GM18508 (cell line): ENCODE measurements around the gene KRTAP10-3.
"Not testable (repeated sequence)": the region's sequence is repeated elsewhere in the genome, so short reads cannot be mapped to it uniquely, and the experiment has no call there.

ENCODE experiments used
- ATAC-seq: cut with Tn5 transposase; IDR thresholded peaks from one replicate; pipeline ENCODE4 v1.9.1; 2021; ENCODE audit warnings: moderate number of reproducible peaks; ENCODE audit not compliant: insufficient read depth, unreplicated experiment

KRTAP10-3 gene, protein sequence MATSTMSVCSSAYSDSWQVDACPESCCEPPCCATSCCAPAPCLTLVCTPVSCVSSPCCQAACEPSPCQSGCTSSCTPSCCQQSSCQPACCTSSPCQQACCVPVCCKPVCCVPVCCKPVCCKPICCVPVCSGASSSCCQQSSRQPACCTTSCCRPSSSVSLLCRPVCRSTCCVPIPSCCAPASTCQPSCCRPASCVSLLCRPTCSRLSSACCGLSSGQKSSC

DNA sequence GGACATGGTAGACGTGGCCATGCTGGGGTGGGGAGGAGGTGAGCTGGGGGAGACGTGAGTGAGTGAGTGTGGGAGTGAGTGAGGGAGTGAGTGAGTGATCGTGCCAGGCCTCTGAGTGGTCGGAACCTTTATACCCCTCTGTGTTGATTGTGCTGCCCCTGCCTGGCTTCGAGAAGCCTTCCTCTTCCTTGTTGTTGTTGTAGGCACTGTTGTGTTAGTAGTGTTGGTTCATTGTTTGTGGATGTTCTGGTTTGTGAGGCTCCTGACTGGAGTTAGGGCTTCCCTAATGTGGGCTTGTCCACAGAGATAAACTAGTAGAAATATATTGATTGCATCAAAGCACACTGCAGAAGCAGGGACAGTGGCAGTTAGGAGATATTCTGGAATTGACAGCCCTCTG lies at the start of gene KRTAP10-3:
KRTAP10-3 (minus strand) TSS at position 101 of the 400 bp plus-strand sequence; CDS start at position 21, 80 bp downstream.
- ATAC-seq: no peak

DNA sequence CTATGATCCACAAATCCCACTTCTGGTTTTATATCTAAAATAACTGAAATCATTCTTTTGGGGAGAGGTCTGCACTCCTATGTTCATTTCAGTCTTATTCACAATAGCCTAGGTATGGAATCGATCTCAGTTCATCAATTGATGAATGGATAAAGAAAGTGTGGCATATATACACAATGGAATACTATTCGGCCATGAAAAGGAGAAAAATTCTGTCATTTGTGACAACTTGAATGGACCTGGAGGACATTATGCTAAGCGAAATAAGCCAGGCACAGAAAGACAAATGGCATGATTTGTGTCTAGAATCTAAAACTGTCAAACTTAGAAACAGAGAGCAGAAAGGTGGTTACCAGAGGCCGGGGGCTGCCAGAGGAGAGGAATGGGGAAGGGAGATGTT lies 47.9 kb upstream of the KRTAP10-3 start:
- no peak for ATAC-seq

DNA sequence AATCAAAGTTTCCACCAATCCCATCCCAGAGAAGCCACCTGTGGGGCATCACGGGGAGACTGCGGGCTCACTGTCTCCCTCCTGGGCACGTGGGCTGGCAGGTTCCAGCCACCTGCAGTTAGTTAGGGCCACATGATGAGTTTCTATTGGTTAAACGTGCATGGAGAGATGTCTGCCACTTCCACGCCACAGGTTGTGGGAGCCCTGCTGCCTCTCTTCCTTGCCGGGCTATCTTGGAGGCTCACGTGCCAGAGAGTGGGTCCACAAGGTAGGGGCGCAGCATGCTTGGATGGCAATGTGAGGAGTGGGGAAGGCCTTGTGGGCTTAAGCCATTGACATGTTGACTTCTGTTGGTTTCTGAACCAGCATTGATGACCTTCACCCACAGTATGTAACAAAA lies 45.3 kb upstream of the KRTAP10-3 start:
- ATAC-seq: no peak

DNA sequence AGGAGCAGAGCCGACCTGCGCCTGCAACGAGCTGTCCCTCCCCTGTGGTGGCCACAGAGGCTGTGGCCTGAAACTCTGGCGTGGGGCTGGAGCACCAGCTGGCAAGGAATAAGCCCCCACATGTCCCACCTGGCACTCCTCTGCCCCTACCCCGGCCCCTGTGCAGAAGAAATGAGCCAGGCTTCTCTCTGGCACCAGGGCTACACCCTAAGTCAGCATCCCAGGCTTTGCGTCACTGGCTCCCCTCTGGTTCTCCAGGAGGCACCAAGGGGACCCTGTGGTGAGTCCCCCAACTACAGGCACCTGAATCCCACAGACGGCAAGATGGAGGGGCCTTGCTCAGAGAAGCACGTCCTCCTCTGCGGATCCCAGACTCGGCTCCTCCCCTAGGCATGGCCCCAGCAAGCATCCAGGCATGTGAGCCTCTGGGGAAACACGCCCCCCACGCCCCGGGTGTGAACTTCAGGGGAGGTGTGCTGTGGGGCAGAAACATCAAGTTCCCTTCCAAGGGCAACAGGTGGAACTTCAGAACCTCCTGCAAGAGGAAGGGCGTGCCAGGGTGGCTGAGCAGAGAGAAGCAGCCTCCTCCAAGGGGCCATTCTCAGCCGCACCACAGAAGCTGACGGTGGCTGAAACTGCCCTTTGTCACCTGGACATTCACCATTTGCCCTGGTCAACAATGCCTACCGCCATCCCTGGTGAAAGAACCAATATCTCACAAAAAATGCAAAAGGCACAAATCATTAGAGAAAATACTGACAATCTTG lies 44.7 kb upstream of the KRTAP10-3 start:
- ATAC-seq: no peak

DNA sequence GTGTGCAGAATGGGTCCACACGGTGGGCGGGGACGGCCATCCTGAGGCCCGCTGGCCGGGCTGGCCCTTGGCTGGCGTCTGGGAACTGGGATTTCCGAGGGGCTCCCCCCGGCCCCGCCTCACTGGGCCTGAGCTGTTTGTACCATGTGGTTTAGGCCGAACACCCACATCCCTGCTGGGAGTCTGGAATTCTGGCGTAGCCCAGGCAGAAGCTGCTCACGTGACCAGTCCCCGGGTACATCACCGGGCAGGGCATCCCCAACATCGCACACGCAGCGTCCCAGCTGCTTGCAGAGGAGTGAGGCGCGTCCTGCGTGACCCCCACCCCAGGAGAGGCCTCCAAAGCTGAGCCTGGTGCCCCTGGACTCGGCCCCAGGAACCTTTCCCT lies 43.9 kb upstream of the KRTAP10-3 start:
- ATAC-seq: no peak

DNA sequence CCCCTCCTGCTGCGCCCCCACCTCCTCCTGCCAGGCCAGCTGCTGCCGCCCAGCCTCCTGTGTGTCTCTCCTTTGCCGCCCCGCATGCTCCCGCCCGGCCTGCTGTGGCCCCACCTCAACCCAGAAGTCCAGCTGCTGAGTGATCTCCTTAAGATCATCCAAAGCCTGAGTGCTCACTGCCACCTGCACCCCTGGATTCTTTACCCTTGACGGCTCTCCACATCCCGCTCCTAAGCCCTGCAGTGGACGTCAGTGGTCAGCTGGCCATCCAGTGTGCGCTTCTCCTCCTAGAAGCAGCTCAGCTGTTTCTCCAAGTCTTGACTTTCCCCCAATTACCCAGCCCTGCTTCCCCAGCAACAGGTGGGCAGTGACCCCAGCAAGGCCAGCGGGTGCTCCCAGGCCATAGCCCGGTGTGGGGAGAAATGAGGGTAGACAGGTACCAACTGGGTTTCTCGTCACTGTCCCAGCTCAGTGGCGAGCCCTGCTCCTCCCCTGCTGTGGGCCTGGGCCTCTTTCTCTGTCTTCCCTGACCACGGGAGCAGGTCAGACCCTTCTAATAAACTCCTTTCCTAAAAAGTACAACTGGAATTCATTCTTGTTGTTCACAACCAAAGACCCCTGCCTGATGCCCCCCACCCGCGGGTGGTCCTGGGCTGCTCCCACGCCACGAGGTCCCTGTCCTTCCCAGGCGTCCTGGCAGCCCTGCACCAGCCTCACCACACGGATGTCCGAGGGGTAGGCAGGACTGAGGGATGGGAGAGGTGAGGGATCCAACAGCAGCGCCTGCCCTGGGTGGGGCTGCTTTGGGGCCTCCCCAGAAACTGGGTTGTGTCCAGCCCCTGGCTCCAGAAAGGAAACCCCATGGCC lies 43.2 kb upstream of the KRTAP10-3 start:
- ATAC-seq: no peak

DNA sequence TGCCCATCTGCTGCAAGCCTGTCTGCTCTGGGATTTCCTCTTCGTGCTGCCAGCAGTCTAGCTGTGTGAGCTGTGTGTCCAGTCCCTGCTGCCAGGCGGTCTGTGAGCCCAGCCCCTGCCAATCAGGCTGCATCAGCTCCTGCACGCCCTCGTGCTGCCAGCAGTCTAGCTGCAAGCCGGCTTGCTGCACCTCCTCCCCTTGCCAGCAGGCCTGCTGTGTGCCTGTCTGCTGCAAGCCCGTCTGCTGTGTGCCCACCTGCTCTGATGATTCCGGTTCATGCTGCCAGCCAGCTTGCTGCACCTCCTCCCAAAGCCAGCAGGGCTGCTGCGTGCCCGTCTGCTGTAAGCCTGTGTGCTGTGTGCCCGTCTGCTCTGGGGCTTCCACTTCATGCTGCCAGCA lies 42.5 kb upstream of the KRTAP10-3 start:
- ATAC-seq: not testable (repeated sequence)

DNA sequence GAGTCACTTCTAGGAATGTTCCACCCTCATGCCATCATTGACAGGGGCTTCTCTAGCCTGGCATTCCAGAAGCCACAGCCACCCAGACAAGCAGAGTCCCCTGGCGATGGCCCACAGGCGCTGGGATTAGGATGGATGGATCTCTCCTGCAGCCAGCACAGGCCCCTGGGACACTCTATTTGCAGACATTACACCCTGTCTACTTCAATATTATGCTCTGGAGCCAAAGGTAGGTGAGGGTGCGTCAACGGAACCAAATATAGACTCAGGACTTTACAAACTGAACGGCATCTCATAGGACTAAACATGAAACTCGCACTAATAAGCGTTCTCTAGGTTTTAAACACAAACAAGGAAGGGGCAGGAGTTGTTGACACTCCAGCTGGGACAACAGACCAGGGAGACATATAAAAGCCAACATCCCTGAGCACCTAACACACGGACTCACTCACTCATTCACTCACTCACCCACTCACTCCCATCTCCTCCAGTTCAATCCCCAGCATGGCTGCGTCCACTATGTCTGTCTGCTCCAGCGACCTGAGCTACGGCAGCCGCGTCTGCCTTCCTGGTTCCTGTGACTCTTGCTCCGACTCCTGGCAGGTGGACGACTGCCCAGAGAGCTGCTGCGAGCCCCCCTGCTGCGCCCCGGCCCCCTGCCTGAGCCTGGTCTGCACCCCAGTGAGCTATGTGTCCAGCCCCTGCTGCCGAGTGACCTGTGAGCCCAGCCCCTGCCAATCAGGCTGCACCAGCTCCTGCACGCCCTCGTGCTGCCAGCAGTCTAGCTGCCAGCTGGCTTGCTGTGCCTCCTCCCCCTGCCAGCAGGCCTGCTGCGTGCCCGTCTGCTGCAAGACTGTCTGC lies 41.8 kb upstream of the KRTAP10-3 start, which contains the start of gene KRTAP10-7:
KRTAP10-7 (plus strand) TSS at position 480 of the 861 bp plus-strand sequence; CDS start at position 505, 25 bp downstream.
- ATAC-seq: not testable (repeated sequence)

DNA sequence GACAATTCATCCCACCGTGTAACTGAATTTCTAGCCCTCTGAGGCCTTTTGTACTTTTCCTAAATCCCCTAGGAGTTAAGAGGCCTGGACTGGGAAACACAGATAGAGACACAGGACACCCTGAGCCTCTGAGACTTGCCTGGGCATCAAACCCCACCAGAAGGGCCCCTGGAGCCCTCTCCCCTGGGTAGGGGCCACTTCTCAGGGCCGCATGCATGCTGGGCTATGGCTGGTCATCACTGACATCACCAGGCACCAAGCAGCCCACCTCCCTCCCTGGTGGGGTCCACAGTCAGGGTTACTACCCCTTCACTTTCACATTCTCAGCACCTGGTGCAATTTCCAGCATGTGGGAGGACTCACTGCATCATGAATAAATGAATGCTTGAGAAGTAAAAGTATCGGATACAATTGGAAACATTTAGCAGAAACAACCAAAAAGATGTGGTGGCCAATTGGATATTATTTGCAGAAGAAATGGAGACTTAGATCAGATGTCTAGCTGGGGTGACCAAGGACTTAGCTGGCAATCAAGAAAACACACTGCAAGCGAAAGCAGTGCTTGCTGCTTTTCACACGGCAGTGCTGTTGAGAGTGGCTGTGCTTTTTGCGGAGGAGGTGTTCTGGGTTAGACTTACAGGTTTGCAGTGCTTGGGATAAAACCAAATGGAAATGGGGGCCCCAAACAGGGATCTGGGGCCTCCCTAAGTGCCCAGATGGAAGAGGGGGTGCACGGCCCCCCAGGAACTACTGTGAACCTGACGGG lies 40.9 kb upstream of the KRTAP10-3 start:
- no peak for ATAC-seq

DNA sequence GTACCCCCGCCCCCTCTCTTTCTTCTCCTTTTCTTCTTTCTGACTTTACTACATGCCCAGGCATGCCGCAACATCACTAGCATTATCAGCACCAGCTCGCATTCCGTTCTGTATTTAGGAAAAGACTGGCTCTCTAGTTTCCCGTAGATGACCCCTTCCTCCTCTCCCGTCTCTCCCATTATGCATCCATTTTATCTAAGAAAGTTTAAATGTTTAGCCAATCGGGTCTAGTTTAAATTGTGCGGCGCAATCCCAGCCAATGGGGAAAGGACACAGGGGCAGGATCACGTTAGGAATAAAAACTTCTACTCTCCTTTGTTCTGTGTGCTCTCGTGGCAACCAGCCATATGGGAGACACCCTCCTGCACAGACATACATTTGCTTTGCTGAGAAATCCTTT lies 39.5 kb upstream of the KRTAP10-3 start:
- ATAC-seq: no peak

DNA sequence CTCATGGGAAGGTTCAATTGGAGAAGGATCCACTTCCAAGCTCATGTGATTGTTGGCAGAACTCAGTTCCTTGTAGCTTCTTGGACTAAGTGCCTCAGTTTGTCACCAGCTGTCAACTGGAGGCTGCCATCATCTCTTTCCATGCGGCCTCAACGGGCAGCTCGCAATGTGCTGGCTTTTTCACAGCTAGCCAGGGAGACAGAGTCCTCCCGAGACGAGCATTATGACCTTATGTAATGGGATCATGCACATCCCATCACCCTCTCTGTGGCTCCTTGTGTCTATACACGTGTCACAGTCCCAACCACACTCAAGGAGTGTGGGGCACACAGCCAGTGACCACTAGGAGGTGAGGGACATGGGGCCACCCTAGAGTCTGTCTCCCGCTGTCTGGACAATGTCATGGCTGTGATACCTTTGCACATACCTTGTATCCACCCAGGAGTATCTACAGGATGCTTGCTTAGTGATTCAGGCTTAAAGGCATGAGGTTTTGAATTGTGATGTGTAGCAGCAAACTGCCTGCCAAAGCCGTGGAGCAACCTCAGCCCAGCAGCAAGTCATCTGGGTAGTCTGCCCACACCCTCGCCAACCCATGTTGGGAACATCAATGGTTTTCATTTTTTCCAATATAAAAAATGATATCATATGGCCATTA lies 37.6 kb upstream of the KRTAP10-3 start:
- no peak for ATAC-seq

DNA sequence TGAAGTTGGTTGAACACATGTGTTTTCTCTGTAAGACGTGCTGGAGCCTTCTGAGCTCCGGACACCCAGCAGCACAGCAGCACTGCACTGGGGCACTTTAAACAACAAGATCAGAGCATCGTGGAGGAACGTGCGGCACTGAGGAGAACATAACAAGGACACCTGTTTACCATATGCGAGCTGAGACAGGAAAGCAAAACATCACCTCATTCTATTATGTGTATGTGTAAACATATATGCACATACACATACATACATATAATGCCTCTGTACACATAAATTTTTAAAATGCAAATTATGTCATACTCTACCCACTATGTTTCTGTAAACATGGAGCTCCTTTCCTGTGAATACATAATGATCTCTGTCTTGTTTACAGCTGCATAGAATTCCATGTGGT lies 36.9 kb upstream of the KRTAP10-3 start:
- no peak for ATAC-seq

DNA sequence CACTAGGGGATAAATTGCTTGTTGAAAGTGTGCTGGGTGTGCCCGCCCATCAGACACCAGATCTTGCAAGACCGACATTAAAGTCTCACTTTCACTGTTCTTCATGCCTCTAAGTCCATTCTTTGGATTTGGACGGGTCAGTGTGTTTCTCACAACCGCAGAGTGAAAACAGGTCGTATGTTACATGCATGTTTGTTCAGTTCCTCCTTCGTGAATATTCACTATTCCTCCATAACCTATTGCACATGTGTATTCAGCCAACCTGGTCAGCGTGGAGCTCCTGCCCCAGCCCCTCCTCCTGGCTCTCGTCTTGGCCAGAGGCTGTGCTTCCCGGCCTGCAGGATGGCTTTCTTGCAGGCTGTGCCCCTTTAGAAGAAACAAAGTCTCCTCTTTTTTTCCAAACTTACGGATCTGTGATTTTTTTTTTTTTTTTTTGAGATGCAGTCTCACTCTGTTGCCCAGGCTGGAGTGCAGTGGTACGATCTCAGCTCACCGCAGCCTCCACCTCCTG lies 35.9 kb upstream of the KRTAP10-3 start:
- ATAC-seq: no peak

DNA sequence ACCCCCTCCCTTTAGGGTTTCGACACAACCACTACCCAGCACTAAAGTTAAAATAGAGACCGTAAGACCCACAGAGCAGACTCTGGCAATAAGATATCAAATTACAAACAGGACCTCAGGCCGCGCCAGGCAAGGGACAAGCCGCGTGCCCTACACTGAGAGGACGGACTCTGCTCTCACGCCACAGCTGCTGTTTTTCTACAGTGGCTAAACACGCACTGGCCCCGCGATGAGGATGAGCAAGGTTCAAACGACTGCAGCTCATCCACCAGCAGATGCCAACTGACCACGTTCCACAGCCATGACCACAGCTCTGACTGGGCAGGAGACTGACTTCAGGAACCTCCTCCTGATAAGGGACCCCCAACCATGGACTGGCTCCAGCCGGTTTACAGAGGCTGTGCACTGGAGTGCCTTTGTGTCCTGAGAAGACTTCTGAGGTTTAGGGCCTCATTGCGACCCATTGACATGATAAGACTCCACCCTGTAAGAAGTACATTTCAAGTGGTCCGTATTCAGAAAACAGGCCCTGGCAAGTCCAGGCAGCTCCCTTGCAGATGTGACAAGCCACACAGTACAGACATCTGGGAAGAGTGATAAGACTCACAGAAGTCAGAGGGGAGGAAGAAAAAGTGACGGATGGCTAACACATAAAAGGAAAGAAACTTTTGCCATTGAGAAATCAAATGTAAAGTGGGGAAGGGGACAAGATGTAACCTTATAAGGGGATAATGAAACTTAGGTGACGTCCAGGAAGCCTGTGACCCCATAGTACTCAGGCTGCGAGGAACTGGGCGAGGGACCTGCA lies 35.2 kb upstream of the KRTAP10-3 start:
- ATAC-seq: no peak

DNA sequence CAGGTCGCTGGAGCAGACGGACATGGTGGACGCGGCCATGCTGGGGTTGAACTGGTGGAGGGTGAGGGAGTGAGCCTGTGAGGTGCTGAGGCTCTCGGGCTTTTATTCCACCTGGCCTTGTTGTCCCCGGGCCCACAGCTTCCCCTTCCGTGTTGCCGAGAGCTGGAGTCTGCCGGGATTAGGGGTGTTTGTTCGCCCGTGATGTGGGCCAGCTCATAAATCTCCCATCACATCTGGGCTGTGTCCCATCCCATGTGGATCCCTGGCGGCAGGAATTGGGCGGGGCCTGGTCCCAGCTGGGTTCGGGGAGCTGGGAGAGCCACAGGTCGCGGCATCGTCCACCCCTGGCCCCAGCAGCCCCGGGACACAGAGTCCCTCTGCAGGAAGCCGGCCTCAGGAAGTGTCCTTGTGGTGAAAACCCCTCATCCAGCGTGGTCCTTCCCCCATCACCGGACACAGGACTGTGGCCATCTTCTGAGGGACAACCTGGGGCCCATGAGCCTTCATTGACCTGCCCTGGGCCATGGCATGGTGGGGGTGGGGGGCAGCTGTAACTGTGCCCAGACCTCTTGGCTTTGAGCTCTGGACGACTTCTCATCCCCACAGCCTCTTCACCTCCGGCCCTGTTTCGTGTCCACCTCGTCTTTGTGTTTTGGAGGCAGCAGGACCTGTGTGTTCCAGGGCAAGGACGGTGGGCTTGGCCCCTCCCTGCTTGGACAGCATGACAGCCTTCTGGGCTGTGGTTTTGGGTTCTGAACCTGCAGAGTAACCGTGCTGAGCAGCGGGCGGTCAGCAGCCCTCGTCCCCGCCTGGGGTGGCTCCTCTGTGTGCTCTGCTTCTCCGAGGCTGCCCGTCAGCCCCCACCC lies 34.1 kb upstream of the KRTAP10-3 start, which contains the start of gene KRTAP10-6:
KRTAP10-6 (minus strand) TSS at position 60 of the 866 bp plus-strand sequence; CDS start at position 39, 21 bp downstream.
- no peak for ATAC-seq

DNA sequence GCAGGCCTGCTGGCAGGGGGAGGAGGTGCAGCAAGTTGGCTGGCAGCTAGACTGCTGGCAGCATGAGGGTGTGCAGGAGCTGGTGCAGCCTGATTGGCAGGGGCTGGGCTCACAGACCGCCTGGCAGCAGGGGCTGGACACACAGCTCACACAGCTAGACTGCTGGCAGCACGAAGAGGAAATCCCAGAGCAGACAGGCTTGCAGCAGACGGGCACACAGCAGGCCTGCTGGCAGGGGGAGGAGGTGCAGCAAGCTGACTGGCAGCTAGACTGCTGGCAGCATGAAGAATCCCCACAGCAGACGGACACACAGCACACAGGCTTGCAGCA lies 33.2 kb upstream of the KRTAP10-3 start:
- not testable (repeated sequence) for ATAC-seq
